Stimulated activated CD8-positive, alpha-beta memory T cell treated with anti-CD3 and anti-CD28 coated beads, Interleukin-4, amount 100 ng/mL, for 24 hours (primary cell): Measurements from ENCODE around the gene RAD50.

Experiments used
- DNase-seq: peaks from one replicate; pipeline ENCODE4 v3.0.0-alpha.2; 2020; ENCODE audit warnings: low read depth

The RAD50 gene

DNA sequence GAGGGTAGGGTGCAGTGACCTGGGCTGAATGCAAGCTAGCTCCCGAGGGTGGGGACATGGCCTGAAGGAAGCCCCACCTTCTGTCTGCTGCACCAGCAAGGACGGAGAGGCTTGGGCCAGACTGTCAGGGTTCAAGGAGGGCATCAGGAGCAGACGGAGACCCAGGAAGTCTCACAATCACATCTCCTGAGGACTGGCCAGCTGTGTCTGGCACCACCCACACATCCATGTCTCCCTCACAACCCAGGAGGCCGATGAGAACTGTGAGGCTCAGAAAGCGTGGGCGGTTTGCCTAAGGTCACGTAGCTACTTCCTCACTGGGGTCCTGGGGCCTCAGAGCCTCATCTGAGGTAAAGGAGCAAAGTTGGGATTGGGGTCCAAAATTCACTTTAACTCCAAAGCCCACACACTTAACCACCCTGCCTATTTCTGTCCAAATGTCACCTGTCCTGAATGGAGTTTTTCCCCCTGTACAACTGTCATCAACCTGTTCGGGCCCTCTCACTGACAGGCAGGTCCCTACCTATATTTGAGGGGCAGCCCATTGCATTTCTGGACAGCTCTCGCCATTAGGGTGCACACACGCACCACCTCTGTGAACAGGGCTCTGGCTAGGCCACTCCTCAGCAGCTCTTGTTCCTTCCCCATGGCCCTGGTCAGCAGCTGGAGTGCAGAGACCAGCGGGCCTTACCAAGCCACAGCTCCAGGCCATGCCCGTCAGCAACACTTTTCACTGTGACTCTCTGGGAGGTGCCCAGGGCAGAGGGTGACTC lies 104.6 kb downstream of the RAD50 start:
- no peak for DNase-seq

DNA sequence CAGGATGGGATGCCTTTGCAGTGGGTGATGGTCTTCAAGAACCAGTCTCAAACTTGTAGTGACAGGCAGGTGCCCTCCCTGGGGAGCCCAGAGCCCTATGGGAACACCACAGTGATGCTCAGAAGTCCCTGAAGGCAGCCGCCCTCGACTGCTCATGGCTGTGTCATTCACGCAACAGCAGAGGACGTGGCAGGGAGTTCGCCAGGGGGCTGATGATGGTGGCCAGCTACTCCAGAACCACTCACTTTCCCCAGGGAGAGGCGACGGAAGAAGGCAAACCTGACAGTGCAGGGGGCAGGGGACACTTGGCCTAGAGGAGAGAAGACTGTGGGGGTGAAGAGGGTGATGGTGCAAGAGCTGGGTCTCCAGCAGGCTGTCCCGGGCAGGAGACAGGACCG lies 105.2 kb downstream of the RAD50 start:
- no peak for DNase-seq

DNA sequence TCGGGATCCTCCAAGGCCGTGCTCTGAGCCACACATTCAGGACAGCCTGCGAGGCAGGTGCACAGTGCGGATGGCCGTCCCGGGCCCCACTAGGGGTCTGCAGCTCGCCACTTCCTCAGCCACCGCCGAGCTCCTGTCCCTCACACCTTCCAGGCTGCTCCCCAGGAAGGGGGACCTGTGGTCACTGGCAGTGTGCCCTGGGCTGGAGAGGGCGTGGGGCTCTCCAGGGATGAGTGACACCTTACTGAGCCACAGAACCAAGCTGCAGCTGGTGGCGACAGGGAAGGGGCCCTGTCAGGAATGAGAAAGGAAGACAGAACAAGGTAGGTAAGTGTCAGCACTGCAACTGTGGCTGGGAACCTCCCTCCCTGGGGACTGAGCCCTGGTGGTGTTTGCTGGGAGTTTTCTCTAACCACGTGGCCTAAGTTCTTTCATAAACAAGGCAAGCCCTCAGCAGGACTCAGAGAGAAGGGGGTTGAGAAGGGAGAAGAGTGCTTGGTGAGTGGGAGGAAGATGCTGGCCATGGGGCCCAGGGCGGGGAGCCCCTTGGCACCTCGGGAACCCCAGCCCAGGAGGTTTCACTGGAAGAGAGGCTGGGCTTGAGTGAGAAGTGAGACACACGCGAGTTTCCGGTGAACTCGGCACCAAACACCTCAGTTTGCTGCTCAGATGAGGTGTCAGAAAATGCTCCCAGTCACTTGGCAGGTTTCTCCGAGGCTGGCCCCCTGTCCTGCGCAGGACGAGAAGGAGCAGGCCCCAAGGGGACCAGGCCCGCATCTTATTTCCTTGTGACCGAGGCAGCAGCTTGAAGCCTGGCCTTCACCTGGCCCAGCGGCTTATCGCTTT lies 106.4 kb downstream of the RAD50 start:
- DNase-seq: peak; percentile 39

DNA sequence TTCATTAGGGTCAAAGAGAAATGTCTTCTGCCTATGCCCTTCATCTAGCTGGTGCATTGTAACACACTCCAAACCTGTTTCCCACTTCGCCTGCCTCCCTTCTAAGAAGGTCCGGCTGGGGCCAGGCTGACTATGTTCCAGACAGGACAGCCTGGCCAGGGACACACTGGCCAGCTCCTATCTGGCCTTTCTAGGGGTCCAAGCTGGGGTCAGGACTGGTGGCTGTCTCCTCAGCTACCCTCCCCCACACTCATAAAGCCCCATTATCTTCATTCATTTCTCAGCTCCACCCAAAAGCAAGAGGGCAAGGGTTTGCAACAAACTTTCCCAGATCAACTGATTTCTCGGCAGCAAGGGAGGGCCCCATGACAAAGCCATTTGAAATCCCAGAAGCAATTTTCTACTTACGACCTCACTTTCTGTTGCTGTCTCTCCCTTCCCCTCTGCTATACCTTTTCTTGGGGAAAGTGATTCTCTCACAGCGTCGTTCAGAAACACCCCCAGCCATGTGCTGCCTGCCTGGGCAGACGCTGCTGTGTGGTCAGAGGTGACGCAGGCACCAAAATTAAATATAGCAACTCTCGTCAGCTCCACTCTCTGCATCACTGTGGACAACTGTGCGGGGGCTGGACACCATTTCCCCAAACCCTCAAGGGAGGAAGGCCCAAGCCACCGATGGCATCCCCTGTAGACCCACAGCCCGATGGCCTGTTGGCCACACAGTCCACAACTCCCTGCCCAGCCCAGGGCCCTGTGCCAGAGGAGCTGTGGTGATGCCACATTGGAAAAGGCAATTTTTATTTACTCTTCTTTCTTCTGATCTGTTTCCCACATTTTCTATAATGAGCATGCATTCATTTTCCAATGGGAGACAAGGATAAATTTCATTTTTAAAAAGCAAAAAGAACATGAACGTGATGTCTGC lies 107.3 kb downstream of the RAD50 start:
- DNase-seq: no peak

DNA sequence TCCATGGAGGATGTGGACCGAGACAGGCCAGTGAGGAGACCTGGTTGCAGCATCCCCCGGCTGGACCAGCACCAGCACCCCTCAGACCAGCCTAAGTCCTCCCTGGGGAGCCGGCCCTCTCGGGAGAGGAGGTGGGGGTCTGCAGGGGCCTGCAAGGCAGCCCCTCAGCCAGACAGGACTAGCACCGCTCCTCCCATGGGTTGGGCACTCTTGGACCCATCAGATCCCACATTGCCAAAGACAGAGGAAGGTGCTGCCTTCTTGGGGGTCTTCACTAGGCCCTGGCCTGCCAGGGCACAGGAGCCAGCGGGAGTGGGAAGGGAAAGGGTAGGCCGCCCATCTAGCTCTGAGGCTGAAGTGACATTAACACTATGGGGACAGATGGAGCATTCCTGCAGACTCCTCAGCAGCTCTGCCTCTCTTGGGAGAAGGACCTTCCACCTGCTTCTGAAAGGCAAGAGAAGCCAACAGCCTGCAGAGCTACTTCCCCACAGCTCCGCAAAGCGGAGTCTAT lies 108.0 kb downstream of the RAD50 start:
- DNase-seq: no peak

DNA sequence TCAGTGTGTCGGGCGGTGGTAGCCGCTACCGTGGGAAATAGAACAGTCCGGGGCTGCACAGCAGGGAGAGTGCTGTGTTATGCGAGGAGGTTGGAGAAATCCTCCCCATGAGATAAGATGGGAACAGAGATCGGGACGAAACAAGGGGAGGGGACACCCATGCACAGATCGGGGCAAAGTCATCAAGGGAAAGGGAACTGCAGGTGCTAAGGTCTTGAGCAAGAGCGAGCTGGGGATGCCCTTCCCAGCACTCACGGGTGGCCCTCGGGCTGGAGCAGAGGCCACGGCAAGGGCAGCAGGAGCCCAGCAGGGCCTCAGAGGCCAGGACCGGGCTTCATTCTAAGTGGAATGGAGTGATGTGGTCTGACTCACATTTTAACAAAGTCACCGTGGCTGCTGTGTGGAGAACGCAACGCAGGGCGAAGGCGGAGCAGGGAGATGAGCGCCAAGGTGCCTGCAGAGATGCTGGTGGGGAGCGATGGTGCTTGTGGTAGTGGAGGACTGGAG lies 108.8 kb downstream of the RAD50 start:
- DNase-seq: no peak

DNA sequence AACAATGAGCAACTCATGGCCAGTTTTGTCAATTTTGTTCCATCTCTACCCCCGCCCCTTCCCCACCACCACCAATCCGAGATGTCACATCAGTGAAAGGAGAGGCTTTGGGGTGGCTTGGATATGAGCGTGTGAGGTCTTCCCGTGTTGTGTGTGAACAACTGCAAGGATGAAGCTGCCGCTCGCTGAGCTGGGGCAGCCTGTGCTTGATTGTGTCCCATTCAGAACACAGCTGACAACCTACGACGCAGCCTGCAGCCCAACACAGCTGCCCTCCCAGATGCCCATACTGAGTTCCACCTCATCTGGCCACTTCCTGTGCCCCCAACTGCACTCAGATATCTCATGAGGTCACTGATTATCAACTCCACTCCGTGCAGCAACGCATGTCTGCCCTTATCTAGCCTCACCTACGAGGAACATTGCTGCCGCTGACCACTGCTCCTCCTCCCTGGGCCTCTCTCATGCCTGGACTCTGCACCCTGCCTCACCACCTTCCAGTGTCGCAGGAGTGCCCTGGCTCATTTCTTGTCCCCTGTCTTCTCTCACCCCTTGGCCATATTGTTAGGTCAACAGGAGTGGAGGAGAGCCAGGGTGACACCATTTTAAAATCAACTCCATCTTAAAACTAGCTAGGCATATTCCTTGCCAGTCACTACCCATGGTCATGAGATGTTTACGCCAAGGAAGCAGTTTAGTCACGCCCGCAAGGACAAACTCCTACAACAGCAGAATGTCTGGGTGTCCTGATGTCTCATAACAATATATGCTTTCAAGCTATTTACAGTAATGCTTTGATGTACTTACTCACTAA lies 109.7 kb downstream of the RAD50 start:
- no peak for DNase-seq

DNA sequence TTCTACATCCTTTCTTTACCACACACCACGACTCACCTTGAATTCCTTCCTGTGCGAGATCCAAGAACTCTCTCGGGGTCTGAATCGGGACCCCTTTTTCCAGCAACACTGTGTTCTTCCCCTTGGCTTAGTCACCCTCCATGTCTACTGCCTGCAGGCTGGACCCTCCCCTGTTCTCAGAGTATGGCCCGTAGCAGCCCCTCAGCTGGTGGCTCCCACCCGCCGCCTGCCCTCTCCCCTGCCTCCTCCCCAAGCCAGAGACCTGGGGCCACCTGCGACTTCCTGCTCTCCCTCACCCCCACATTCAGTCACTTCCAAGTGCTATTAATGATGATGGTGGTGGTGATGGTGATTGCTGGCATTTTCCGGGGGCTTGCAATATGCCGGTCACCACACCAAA lies 110.5 kb downstream of the RAD50 start:
- DNase-seq: no peak

DNA sequence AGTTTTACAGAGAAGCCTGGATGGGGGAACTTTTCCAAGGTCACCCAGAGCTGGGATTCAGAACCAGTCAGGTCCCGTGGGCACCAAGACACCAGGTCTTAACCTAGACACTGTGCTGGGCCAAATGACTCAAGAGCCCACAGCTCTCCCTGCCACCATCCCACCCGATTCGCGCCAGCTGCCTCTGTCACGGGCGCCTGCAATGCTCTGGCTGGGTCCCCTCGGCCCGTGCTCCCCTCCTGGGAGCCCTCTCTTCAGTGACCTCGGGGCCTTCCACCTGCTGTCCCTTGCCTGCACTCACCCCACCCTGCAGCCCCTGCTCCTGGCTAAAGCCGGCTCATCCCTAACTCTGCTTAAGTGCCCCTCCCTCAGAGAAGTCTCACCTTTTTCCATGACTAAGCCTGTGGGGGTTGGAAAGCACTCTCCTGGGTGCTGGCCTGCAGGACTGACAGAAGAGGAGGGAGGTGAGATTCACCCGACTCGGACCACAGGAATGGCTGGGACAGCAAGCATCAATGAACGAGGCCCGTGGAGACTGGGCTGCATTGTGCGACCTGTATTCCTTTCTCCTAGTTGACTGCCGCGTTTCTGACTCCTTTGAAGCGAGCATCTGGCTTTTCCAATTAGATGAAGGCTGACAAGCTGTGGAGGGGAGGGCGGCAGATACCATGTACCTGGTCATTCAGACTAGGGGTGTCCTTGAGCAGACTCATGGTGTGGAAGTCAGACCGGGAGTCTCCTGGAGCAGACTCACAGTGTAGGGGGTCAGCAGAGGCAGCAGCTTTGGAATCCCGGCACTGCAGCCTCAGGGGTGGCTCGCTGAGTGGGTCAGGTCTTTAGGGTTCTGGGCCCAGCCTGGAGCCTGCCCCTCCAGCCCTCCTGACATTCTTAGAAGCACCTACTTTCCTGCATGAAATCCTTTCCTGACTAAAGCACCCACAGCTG lies 111.3 kb downstream of the RAD50 start:
- no peak for DNase-seq

DNA sequence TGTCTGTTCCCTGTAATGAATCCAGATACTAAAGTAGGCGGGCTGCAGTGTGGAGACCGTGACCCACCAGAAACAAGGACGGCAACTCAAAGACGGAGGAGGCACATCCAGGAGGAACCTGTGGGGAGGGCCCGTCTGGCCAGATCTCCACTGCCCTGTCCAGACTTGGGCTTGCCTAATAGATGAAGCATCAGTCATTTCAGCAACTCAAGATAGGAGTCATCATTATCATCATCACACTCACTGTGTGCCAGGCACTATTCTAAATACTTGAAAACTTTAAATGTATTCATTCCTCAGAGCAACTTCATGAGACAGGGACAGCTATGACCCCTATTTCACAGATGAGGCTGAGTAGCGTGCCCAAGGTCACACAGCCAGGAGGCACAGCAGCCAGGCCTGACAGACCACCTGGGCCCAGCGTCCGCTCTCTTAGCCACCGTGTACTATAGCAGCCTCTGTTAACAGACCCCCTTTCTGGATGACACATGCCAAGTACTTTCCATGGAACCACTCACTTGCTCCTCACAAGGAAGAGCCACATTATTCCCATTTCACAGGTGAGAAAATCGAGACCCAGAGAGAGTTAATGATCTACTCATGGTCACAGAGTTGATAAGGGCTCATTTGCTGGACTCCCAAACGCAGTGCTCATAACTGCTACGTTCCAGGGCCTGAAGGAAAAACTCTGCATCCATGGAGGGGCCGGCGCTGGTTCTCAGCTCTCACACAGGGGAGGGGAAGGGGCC lies 112.1 kb downstream of the RAD50 start:
- DNase-seq: no peak

DNA sequence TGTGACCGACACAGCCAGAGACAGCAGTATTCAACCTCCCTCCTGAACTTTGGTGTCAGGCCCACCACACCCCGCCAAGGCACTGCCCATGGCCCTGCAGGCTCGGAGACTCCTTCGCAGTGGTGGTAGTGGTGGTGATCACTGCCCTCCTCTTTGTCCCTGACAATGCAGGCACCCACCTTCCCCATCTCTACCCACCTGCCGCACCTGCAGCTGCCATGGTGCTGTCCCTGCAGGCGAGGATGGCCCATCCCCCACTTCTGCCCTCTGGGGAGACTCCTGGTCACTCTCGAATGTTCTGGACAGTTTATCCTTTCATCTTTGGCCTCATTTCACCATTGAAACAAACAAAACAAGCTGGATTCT lies 112.7 kb downstream of the RAD50 start:
- DNase-seq: no peak

DNA sequence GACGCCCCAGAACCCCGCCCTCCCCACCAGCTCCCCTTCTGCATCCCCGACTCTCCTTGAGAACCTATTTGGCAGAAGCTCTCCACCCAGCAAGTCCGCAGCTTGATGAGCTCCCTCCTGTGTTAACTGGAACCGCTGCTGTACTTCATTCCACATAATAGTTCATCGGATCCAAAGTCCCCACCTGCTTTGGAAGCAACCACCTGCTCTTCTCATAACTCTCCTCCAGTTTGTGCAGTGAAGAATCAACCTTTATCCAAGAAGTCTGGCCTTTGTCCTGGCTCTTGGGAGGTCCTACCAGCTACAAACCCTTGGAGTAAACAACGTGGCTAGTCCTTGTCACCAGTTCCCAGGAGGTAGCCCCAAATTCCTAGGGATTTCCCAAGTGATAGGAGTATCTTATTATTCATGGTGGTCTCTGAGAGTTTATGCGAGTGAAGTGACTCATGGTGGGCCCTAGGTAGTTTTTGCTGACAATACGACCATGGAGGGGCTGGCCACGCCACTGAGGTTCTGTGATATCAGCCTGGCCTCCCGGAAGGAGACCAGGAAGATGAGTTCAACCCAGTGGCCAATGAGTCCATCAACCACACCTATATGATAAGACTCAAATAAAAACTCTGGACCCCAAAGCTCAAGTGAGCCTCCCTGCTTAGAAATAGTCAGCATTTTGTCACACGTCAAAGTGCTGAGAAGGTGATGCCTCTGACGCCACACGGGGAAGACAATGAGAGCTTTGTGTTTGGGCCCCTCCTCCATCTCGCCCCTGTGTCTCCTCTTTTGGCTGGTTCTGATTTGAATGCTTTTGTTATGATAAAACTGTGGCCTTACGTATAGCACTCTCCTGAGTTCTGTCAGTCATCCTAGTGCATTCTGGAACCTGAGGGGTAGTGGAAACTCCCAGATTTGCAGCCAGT lies 113.4 kb downstream of the RAD50 start:
- DNase-seq: no peak

DNA sequence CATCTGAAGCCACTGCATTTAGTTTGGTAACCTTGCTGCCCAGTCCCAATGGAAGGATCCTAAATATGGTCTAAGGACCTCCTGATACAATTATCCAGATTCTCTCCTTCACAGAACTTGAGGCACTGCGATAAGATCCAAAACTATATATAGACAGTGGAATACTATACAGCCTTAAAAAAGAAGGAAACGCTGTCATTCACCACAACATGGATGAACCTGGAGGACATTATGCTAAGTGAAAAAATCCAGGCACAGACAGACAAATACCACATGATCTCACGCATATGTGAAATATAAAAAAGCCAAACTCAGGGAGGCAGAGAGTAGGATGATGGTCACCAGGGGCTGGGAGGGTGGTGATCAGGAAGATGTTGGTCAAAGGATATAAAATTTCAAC lies 114.2 kb downstream of the RAD50 start:
- no peak for DNase-seq

DNA sequence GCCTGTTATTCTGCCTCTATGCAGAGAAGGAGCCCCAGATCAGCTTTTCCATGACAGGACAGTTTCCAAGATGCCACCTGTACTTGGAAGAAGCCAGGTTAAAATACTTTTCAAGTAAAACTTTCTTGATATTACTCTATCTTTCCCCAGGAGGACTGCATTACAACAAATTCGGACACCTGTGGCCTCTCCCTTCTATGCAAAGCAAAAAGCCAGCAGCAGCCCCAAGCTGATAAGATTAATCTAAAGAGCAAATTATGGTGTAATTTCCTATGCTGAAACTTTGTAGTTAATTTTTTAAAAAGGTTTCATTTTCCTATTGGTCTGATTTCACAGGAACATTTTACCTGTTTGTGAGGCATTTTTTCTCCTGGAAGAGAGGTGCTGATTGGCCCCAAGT lies 116.7 kb downstream of the RAD50 start:
- DNase-seq: no peak

DNA sequence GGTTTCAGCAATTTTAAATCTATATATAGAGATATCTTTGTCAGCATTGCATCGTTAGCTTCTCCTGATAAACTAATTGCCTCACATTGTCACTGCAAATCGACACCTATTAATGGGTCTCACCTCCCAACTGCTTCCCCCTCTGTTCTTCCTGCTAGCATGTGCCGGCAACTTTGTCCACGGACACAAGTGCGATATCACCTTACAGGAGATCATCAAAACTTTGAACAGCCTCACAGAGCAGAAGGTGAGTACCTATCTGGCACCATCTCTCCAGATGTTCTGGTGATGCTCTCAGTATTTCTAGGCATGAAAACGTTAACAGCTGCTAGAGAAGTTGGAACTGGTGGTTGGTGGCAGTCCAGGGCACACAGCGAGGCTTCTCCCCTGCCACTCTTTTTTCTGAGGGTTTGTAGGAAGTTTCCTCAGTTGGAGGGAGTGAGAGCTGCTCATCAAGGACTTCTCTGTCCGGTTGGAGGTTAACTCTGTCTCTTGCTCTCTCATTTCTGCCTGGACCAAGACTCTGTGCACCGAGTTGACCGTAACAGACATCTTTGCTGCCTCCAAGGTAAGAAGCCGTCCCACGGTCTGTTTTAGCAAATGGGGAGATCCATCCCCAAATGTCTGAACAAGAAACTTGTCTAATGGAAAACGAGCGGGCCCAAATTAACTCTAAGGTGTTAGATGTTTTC lies 117.3 kb downstream of the RAD50 start, which contains the start of gene IL4:
TSS of gene IL4 (plus strand) at position 51 of the 692 bp plus-strand sequence. CDS start at position 113, 62 bp downstream.
- no peak for DNase-seq

DNA sequence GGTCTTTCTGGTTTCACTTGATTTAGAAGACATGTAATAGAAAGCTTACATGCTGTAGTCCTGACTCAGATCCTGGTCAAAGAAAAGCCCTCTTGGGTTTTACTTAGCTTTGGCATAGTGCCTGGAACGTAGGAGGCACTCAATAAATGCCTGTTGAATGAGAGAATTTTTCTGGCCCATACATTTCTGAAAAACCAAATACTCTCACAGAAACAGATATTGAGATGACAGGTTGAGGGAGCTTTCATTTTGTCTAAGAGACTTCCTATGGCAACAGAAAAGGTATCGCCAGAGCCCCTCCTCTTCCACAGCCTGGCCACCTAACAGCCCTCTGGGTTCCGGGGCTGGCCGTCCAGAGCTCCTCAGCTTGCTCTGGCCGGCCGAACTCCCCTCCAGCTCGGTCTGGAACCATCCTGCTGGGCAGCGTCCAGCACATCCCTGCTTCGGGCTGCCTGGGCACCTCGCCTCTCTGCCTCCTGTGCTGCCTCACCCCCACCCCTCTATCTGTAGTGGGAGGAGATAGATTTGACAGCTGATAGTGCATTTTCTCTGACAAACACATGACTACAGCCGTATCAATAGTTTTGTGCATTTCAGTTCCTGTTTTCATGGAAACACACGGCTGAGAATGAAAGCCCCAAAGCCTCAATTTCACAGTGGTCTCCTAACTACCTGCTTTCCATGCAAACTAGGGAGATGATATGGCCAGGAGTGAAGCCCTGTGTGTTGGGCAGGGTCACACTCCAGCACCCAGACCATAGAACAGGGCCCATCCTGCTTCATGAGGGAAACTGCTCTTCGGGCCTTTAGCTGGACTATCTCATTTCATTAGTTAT lies 118.1 kb downstream of the RAD50 start:
- no peak for DNase-seq
